HepG2 (cell line): ENCODE data around the gene OR4F17. TPM values are rescaled to one million over a fixed set of nuclear protein-coding genes. Genes with fewer than 3 reads are reported as not detected.
"Not testable (repeated sequence)": the region's sequence is repeated elsewhere in the genome, so short reads cannot be mapped to it uniquely, and the experiment has no call there.

Source experiments
- ATAC-seq: fragments of 200-7000 bp; cut with Tn5 transposase; 3 replicates; pipeline ENCODE4 v1.9.1; 2020; ENCODE audit warnings: mild to moderate bottlenecking, moderate library complexity
- Bru-seq: library from RNA; stranded (reverse); fragments of 400-500 nt; gene quantifications from one replicate; lab custom pipeline; 2021; lab: Mats Ljungman, UMichigan
- BruChase-seq, 2 experiments: library from RNA; stranded (reverse); fragments of 400-500 nt; gene quantifications; one replicate each; lab custom pipeline; 2021; lab: Mats Ljungman, UMichigan
- BruUV-seq: library from RNA; stranded (reverse); fragments of 400-500 nt; replicated peaks from 2 replicates; lab custom pipeline; 2021; lab: Mats Ljungman, UMichigan
- CTCF ChIA-PET: fragments of 300-600 bp; formaldehyde crosslinking; extraction: SDS; loops from one replicate; lab custom pipeline; 2021; ENCODE audit warnings: low total read pairs, inconsistent platforms, low intra/inter-chr PET ratio; lab: Yijun Ruan, JAX
- POLR2A ChIA-PET: fragments of 350-600 bp; sonication (Branson Sonifier 250); formaldehyde crosslinking; loops from one replicate; lab custom pipeline; 2020; ENCODE audit warnings: antibody characterized with exemption, inconsistent platforms; lab: Yijun Ruan, JAX
- DNase-seq: peaks from one replicate; pipeline ENCODE4 v3.0.0-alpha.2; 2015; ENCODE audit warnings: low spot score
- FAIRE-seq: peaks from 3 replicates; lab custom pipeline; 2011; peaks lifted over from hg19 to GRCh38; lab: Jason Lieb, UNC
- H2AFZ ChIP-seq: one replicate; pipeline ENCODE4 v1.6.1; 2011; ENCODE audit warnings: low read length, inconsistent platforms
- H3K27ac ChIP-seq: fragments of 300-600 bp; 3 replicates; pipeline ENCODE4 v1.8.0; 2011; ENCODE audit warnings: mixed run types, mild to moderate bottlenecking, mixed read lengths, low read length, inconsistent platforms; ENCODE audit not compliant: insufficient read depth; ENCODE audit errors: extremely low read length
- H3K27me3 ChIP-seq, 2 experiments: fragments of 200-600 bp in 1 of 2; 2 replicates in 1 of 2; 3 replicates in 1 of 2; pipeline versions ENCODE4 v1.6.0 to v1.8.0; 2011; ENCODE audit warnings: low read length in 2 of 2, mild to moderate bottlenecking in 2 of 2, moderate library complexity in 2 of 2, inconsistent platforms in 1 of 2; ENCODE audit not compliant: insufficient read depth in 2 of 2, control insufficient read depth in 1 of 2
- H3K36me3 ChIP-seq, 2 experiments: fragments of 200-600 bp in 1 of 2; replicated peaks in 1 of 2; 2 replicates in 1 of 2; 3 replicates in 1 of 2; pipeline versions ENCODE4 v1.5.1 to v1.8.0; 2011; ENCODE audit warnings: low read length in 2 of 2, inconsistent platforms in 1 of 2; ENCODE audit not compliant: insufficient read depth in 2 of 2, control insufficient read depth in 1 of 2
- H3K4me1 ChIP-seq: 2 replicates; pipeline ENCODE4 v1.5.1; 2012; ENCODE audit warnings: low read length, inconsistent platforms; ENCODE audit not compliant: insufficient read depth
- H3K4me2 ChIP-seq: 2 replicates; pipeline ENCODE4 v1.6.0; 2011; ENCODE audit warnings: low read depth, low read length, inconsistent platforms
- H3K4me3 ChIP-seq, 3 experiments: fragments of 200-600 bp in 1 of 3; sonication (generic), shearing (Covaris generic) in 1 of 3; replicated peaks in 1 of 3; 2 replicates each; pipeline ENCODE4 v1.5.1; 2011 to 2016; ENCODE audit warnings: low read length in 3 of 3, inconsistent platforms in 2 of 3, low read depth in 2 of 3, mild to moderate bottlenecking in 2 of 3, control low read depth in 1 of 3, mixed read lengths in 1 of 3; ENCODE audit not compliant: insufficient read depth in 1 of 3
- H3K79me2 ChIP-seq: one replicate; pipeline ENCODE4 v1.6.1; 2011; ENCODE audit warnings: low read length, inconsistent platforms; ENCODE audit not compliant: insufficient read depth
- H3K9ac ChIP-seq: 2 replicates; pipeline ENCODE4 v1.6.0; 2011; ENCODE audit warnings: mild to moderate bottlenecking, low read depth, low read length, inconsistent platforms; ENCODE audit not compliant: insufficient read depth
- H3K9me3 ChIP-seq: 2 replicates; pipeline ENCODE4 v1.5.1; 2012; ENCODE audit warnings: mild to moderate bottlenecking, low read length
- H4K20me1 ChIP-seq: 2 replicates; pipeline ENCODE4 v1.6.0; 2011; ENCODE audit warnings: inconsistent platforms, mild to moderate bottlenecking, low read length, moderate library complexity; ENCODE audit not compliant: insufficient read depth
- WGBS: methylation state at CpG from one replicate; pipeline ENCODE4 v1.1.6; 2017; ENCODE audit warnings: low lambda C conversion rate; 5-methylcytosine and 5-hydroxymethylcytosine counted together
- in situ Hi-C: cut with HindIII; loops from 2 replicates; pipeline ENCODE4 v1.10.0; 2017; ENCODE audit warnings: low pct_unique_long_range_greater_than_20kb; ENCODE audit not compliant: extremely low pct_ligation_motif_present
- intact Hi-C: fragments of 100-400 bp; cut with micrococcal nuclease; formaldehyde crosslinking; loops from one replicate; pipeline ENCODE4 v1.10.0; 2022; ENCODE audit not compliant: unreplicated experiment
- long read RNA-seq, 2 experiments: library from RNA in 1 of 2; library from polyadenylated mRNA in 1 of 2; stranded (forward) in 1 of 2; unstranded in 1 of 2; transcript quantifications; one replicate each; pipeline ENCODE4 v2.0.0, GENCODE V29; 2019 to 2022
- polyA minus RNA-seq, 3 experiments: library from RNA; depleted of rRNA, polyadenylated mRNA; stranded (reverse); fragments of >200 nt; gene quantifications; 2 replicates each; pipeline ENCODE4 v1.2.3, GENCODE V29; 2011; ENCODE audit warnings: low replicate concordance in 1 of 3
- polyA plus RNA-seq, 8 experiments: library from polyadenylated mRNA; depleted of rRNA in 3 of 8; stranded (reverse) in 7 of 8; unstranded in 1 of 8; fragments of >200 nt; fragmentation: Illumina TruSeq in 4 of 8; extraction: Trizol in 4 of 8; gene quantifications; 2 replicates each; pipeline versions ENCODE4 v1.2.1 to v1.2.3, GENCODE V29; 2011 to 2016; ENCODE audit warnings: low read depth in 4 of 8, missing spikeins in 1 of 8, mixed read lengths in 1 of 8; ENCODE audit not compliant: insufficient read depth in 1 of 8
- total RNA-seq, 5 experiments: library from RNA; depleted of rRNA; stranded (reverse); fragments of >200 nt; fragmentation: Illumina TruSeq; extraction: Trizol; gene quantifications; 2 replicates each; pipeline ENCODE4 v1.2.3, GENCODE V29; 2016; ENCODE audit warnings: low read depth in 1 of 5

Gene OR4F17, protein sequence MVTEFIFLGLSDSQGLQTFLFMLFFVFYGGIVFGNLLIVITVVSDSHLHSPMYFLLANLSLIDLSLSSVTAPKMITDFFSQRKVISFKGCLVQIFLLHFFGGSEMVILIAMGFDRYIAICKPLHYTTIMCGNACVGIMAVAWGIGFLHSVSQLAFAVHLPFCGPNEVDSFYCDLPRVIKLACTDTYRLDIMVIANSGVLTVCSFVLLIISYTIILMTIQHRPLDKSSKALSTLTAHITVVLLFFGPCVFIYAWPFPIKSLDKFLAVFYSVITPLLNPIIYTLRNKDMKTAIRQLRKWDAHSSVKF
- total RNA-seq (2016; rRNA removed; fragmentation: Illumina TruSeq; extraction: Trizol) (not detected in 2 replicates), polyA plus RNA-seq (2011; rRNA removed) (not detected in 2 replicates), polyA minus RNA-seq (2011; rRNA and poly(A)+ RNA removed; ENCODE audit: low replicate concordance) (not detected in 2 replicates), Bru-seq, nascent RNA (not detected), BruChase-seq, experiment 1, labeled RNA remaining after a 6-hour chase (not detected), BruChase-seq, experiment 2, labeled RNA remaining after a 2-hour chase (not detected)
- not detected in 2 replicates for total RNA-seq (2016; cell fraction: cytosol; rRNA removed; fragmentation: Illumina TruSeq; extraction: Trizol; ENCODE audit: low read depth)
- not detected in 2 replicates for total RNA-seq (2016; cell fraction: insoluble cytoplasmic fraction; rRNA removed; fragmentation: Illumina TruSeq; extraction: Trizol)
- not detected in 2 replicates for total RNA-seq (2016; cell fraction: membrane; rRNA removed; fragmentation: Illumina TruSeq; extraction: Trizol)
- not detected in 2 replicates for total RNA-seq (2016; cell fraction: nucleus; rRNA removed; fragmentation: Illumina TruSeq; extraction: Trizol)
- not detected in 2 replicates for polyA plus RNA-seq (2011; cell fraction: cytosol; rRNA removed)
- not detected in 2 replicates for polyA plus RNA-seq (2011; cell fraction: nucleus; rRNA removed)
- polyA plus RNA-seq (2012), result not detected in 2 replicates
- not detected in 2 replicates for polyA plus RNA-seq (2016; cell fraction: cytosol; fragmentation: Illumina TruSeq; extraction: Trizol; ENCODE audit: low read depth)
- polyA plus RNA-seq (2016; cell fraction: insoluble cytoplasmic fraction; fragmentation: Illumina TruSeq; extraction: Trizol; ENCODE audit: low read depth), result not detected in 2 replicates
- not detected in 2 replicates for polyA plus RNA-seq (2016; cell fraction: membrane; fragmentation: Illumina TruSeq; extraction: Trizol; ENCODE audit: low read depth)
- not detected in 2 replicates for polyA plus RNA-seq (2016; cell fraction: nucleus; fragmentation: Illumina TruSeq; extraction: Trizol; ENCODE audit: insufficient read depth, low read depth)
- not detected in 2 replicates for polyA minus RNA-seq (2011; cell fraction: cytosol; rRNA and poly(A)+ RNA removed)
- not detected in 2 replicates for polyA minus RNA-seq (2011; cell fraction: nucleus; rRNA and poly(A)+ RNA removed)
- long read RNA-seq, experiment 1, result 0 reads
- long read RNA-seq, experiment 2, result 0 reads

DNA sequence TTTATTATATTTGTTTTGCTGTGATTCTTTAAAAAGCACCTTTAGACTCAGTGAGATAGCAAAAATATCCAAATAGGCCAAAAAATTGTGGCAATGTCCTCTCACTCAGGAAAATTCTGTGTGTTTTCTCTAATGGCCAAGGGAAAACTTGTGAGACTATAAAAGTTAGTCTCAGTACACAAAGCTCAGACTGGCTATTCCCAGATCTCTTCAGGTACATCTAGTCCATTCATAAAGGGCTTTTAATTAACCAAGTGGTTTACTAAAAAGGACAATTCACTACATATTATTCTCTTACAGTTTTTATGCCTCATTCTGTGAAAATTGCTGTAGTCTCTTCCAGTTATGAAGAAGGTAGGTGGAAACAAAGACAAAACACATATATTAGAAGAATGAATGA, at the start of gene OR4F17:
OR4F17 (plus strand) TSS at position 301 of the 400 bp plus-strand sequence. CDS start 3,575 bp downstream, outside the sequence.
- H2AFZ ChIP-seq, CTCF ChIA-PET, in situ Hi-C loops, H3K4me1 ChIP-seq, H3K9ac ChIP-seq, POLR2A ChIA-PET, H3K79me2 ChIP-seq, FAIRE-seq, H3K4me3 ChIP-seq, H3K27me3 ChIP-seq, H3K4me2 ChIP-seq, BruUV-seq, intact Hi-C loops, DNase-seq, H4K20me1 ChIP-seq, H3K36me3 ChIP-seq, H3K27ac ChIP-seq, H3K9me3 ChIP-seq, ATAC-seq: not testable (repeated sequence)

GRCh38 chr19:70793-71192, 36.1 kb upstream of the OR4F17 start:
- H3K27me3 ChIP-seq, H3K9ac ChIP-seq, FAIRE-seq, DNase-seq, H3K4me1 ChIP-seq, H3K36me3 ChIP-seq, POLR2A ChIA-PET, H4K20me1 ChIP-seq, H3K27ac ChIP-seq, in situ Hi-C loops, intact Hi-C loops, H3K4me2 ChIP-seq, BruUV-seq, ATAC-seq, H2AFZ ChIP-seq, H3K4me3 ChIP-seq, H3K79me2 ChIP-seq, CTCF ChIA-PET, H3K9me3 ChIP-seq: not testable (repeated sequence)
- no CpG with 5 or more reads among the region's 54 CpGs for WGBS

- H3K27me3 ChIP-seq, H3K4me3 ChIP-seq, CTCF ChIA-PET, H3K79me2 ChIP-seq, H3K9me3 ChIP-seq, H3K4me2 ChIP-seq, POLR2A ChIA-PET, FAIRE-seq, H3K27ac ChIP-seq, BruUV-seq, H3K36me3 ChIP-seq, H4K20me1 ChIP-seq, DNase-seq, H3K4me1 ChIP-seq, intact Hi-C loops, H2AFZ ChIP-seq, ATAC-seq, H3K9ac ChIP-seq, in situ Hi-C loops: not testable (repeated sequence)
These were observed 24.0 kb upstream of the OR4F17 start for GRCh38 chr19:82864-83263.
